C4-2B (cell line): ENCODE measurements around the gene JAKMIP3.

Source experiments
- CTCF ChIP-seq: fragments of 450-650 bp; conservative IDR thresholded peaks from 2 replicates; pipeline ENCODE4 v1.5.1; 2017; ENCODE audit warnings: mild to moderate bottlenecking
- ZFX ChIP-seq: fragments of 450-650 bp; IDR thresholded peaks from 2 replicates; pipeline ENCODE4 v1.6.1; 2017

- TF ChIP-seq CTCF: no peak
- TF ChIP-seq ZFX: no peak
Observed at GRCh38 chr10:132057191-132057681, 8.5 kb upstream of the JAKMIP3 start.
